B cell (primary cell): ENCODE data around the gene CDH7. TPM values are rescaled to one million over a fixed set of nuclear protein-coding genes. Genes with fewer than 3 reads are reported as not detected.

ENCODE experiments used
- ATAC-seq: fragments of 200-7000 bp; cut with Tn5 transposase; one replicate; pipeline ENCODE4 v1.10.0; 2021; ENCODE audit warnings: low read depth, mild to moderate bottlenecking, moderate number of reproducible peaks, moderate library complexity
- CTCF ChIA-PET: fragments of 350-600 bp; sonication (Branson Sonifier 250); formaldehyde crosslinking; loops from one replicate; lab custom pipeline; 2021; ENCODE audit warnings: antibody characterized with exemption, inconsistent platforms; lab: Charles Lee
- POLR2A ChIA-PET: fragments of 350-600 bp; sonication (Branson Sonifier 250); formaldehyde crosslinking; loops from one replicate; lab custom pipeline; 2021; ENCODE audit warnings: antibody characterized with exemption; lab: Charles Lee
- DNase-seq: peaks from one replicate; pipeline ENCODE4 v3.0.0; 2013
- H2AFZ ChIP-seq: 2 replicates; pipeline ENCODE4 v1.6.1; 2012; ENCODE audit warnings: mild to moderate bottlenecking, low read depth, low read length; ENCODE audit not compliant: insufficient read depth, poor library complexity, severe bottlenecking
- H3K27ac ChIP-seq, 2 donors: 1 replicate in 1 of 2; 2 replicates in 1 of 2; pipeline ENCODE4 v1.5.1; 2012 to 2013; ENCODE audit warnings: low read length in 2 of 2, mild to moderate bottlenecking in 2 of 2, moderate library complexity in 1 of 2
- H3K27me3 ChIP-seq, 4 experiments: fragments of 200-600 bp in 1 of 4; sonication (generic) in 1 of 4; replicated peaks in 1 of 4; 1 replicate in 2 of 4; 2 replicates in 2 of 4; pipeline versions ENCODE4 v1.6.1 to v1.7.0; 2013 to 2016; ENCODE audit warnings: low read length in 3 of 4, mild to moderate bottlenecking in 2 of 4, mixed read lengths in 1 of 4, moderate library complexity in 1 of 4; ENCODE audit not compliant: insufficient read depth in 4 of 4, control insufficient read depth in 3 of 4; ENCODE audit errors: control extremely low read depth in 1 of 4
- H3K36me3 ChIP-seq, 2 experiments: replicated peaks in 1 of 2; 1 replicate in 1 of 2; 2 replicates in 1 of 2; pipeline versions ENCODE4 v1.6.1 to v1.7.1; 2013; ENCODE audit warnings: low read length in 1 of 2; ENCODE audit not compliant: insufficient read depth in 2 of 2, control insufficient read depth in 1 of 2; ENCODE audit errors: control extremely low read depth in 1 of 2, extremely low read depth in 1 of 2
- H3K4me1 ChIP-seq, 2 donors: fragments of 200-600 bp in 1 of 2; sonication (generic) in 1 of 2; 1 replicate in 1 of 2; 2 replicates in 1 of 2; pipeline versions ENCODE4 v1.5.1 to v1.6.1; 2013 to 2017; ENCODE audit warnings: low read length in 2 of 2; ENCODE audit not compliant: control insufficient read depth in 2 of 2, insufficient read depth in 2 of 2
- H3K4me2 ChIP-seq: replicated peaks from 2 replicates; pipeline ENCODE3; 2012; ENCODE audit warnings: mild to moderate bottlenecking, low read depth, low read length; ENCODE audit not compliant: poor library complexity, severe bottlenecking
- H3K4me3 ChIP-seq, 5 experiments: fragments of 200-600 bp in 1 of 5; sonication (generic) in 1 of 5; 1 replicate in 3 of 5; 2 replicates in 2 of 5; pipeline versions ENCODE4 v1.5.1 to v1.7.0; 2011 to 2016; ENCODE audit warnings: low read length in 4 of 5, mild to moderate bottlenecking in 4 of 5, low read depth in 2 of 5, control low read depth in 1 of 5, moderate library complexity in 1 of 5; ENCODE audit not compliant: insufficient read depth in 1 of 5; ENCODE audit errors: control extremely low read depth in 1 of 5, extremely low read depth in 1 of 5
- H3K79me2 ChIP-seq: fragments of 200-600 bp; sonication (generic); one replicate; pipeline ENCODE4 v1.6.0; 2016; ENCODE audit warnings: low read length; ENCODE audit not compliant: control insufficient read depth, insufficient read depth
- H3K9ac ChIP-seq: fragments of 200-600 bp; sonication (generic); 2 replicates; pipeline ENCODE4 v1.6.1; 2017; ENCODE audit warnings: mild to moderate bottlenecking, low read length, moderate library complexity
- H3K9me3 ChIP-seq, 3 donors: one replicate each; pipeline versions ENCODE4 v1.6.1 to v1.7.1; 2013; ENCODE audit warnings: low read length in 2 of 3; ENCODE audit not compliant: control insufficient read depth in 2 of 3, insufficient read depth in 1 of 3; ENCODE audit errors: control extremely low read depth in 1 of 3
- H4K20me1 ChIP-seq: 2 replicates; pipeline ENCODE4 v1.6.0; 2012; ENCODE audit warnings: mild to moderate bottlenecking, low read length; ENCODE audit not compliant: insufficient read depth, control insufficient read depth, poor library complexity, severe bottlenecking
- H3K27ac Mint-ChIP-seq: one replicate; pipeline ENCODE4 v1.8.0; 2021; ENCODE audit warnings: mixed read lengths
- H3K27me3 Mint-ChIP-seq: one replicate; pipeline ENCODE4 v1.8.0; 2021; ENCODE audit warnings: mixed read lengths
- H3K4me1 Mint-ChIP-seq: one replicate; pipeline ENCODE4 v1.8.0; 2021; ENCODE audit warnings: mixed read lengths
- H3K4me3 Mint-ChIP-seq: one replicate; pipeline ENCODE4 v1.8.0; 2021; ENCODE audit warnings: mixed read lengths
- H3K9me3 Mint-ChIP-seq: one replicate; pipeline ENCODE4 v1.8.0; 2022; ENCODE audit warnings: mixed read lengths; ENCODE audit not compliant: insufficient read depth
- EZH2 ChIP-seq: IDR thresholded peaks from 2 replicates; pipeline ENCODE4 v1.6.1; 2012; ENCODE audit warnings: borderline replicate concordance, low read depth, mild to moderate bottlenecking, moderate library complexity, low read length; ENCODE audit not compliant: insufficient read depth, poor library complexity, severe bottlenecking
- WGBS: methylation state at CpG from one replicate; pipeline ENCODE4 v1.1.5; 2013; ENCODE audit warnings: missing lambda C conversion rate; ENCODE audit not compliant: insufficient coverage; 5-methylcytosine and 5-hydroxymethylcytosine counted together
- intact Hi-C: fragments of 100-400 bp; cut with micrococcal nuclease; formaldehyde crosslinking; loops from one replicate; pipeline ENCODE4 v1.10.0; 2022
- polyA plus RNA-seq: library from polyadenylated mRNA; depleted of rRNA; stranded (reverse); fragments of >200 nt; gene quantifications from 2 replicates; pipeline ENCODE4 v1.2.3, GENCODE V29; 2012
- total RNA-seq, 2 donors: library from RNA; stranded (reverse); fragments of 120-200 nt in 1 of 2; gene quantifications; 1 replicate in 1 of 2; 2 replicates in 1 of 2; pipeline versions ENCODE4 v1.2.3 to v1.2.4, GENCODE V29; 2013 to 2022
- TF ChIP-seq, protein P1 (sequence below): fragments of 200-600 bp; IDR thresholded peaks from one replicate; pipeline ENCODE4 v1.8.0; 2022; ENCODE audit warnings: antibody characterized with exemption, mild to moderate bottlenecking

The CDH7 gene
- total and polyA plus RNA-seq, 2 donors (not counting 1 experiment from before 2014, with no cell fraction given): not detected

- H3K4me1 ChIP-seq: no peaks in the 10 kb centered on the region
- Mint-ChIP-seq H3K27me3 (no peaks in the 10 kb centered on the region), H3K9me3 (peaks cover 3% of the 10 kb centered on the region), H3K4me1 (no peaks in the 10 kb centered on the region), H3K4me3 (no peak overlapping the region), H3K27ac (no peak overlapping the region)
- intact Hi-C loops: no loop called here
- H3K4me2 ChIP-seq: no peak overlapping the region
- DNase-seq: no peak
- no peaks in the 10 kb centered on the region for H3K27me3 ChIP-seq
- H3K9me3 ChIP-seq: peaks cover 0 to 5% (median 0%) of the 10 kb centered on the region in 3 donors
- TF ChIP-seq, protein P1, sequence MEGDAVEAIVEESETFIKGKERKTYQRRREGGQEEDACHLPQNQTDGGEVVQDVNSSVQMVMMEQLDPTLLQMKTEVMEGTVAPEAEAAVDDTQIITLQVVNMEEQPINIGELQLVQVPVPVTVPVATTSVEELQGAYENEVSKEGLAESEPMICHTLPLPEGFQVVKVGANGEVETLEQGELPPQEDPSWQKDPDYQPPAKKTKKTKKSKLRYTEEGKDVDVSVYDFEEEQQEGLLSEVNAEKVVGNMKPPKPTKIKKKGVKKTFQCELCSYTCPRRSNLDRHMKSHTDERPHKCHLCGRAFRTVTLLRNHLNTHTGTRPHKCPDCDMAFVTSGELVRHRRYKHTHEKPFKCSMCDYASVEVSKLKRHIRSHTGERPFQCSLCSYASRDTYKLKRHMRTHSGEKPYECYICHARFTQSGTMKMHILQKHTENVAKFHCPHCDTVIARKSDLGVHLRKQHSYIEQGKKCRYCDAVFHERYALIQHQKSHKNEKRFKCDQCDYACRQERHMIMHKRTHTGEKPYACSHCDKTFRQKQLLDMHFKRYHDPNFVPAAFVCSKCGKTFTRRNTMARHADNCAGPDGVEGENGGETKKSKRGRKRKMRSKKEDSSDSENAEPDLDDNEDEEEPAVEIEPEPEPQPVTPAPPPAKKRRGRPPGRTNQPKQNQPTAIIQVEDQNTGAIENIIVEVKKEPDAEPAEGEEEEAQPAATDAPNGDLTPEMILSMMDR: no peak
- TF ChIP-seq EZH2: no peak
- no peak overlapping the region for H3K9ac ChIP-seq
- no peaks in the 10 kb centered on the region for H3K36me3 ChIP-seq
- ATAC-seq: no peak
- H2AFZ ChIP-seq: no peak overlapping the region
- ChIA-PET POLR2A (no interaction called here), CTCF (no interaction called here)
- no peaks in the 10 kb centered on the region for H4K20me1 ChIP-seq
- no peak overlapping the region for H3K27ac ChIP-seq
- WGBS: no CpG with 5 or more reads among the region's 2 CpGs
- H3K4me3 ChIP-seq: no peak overlapping the region
- H3K79me2 ChIP-seq: no peaks in the 10 kb centered on the region
These were observed 184.1 kb downstream of the CDH7 start for GRCh38 chr18:65934874-65935273.

DNA sequence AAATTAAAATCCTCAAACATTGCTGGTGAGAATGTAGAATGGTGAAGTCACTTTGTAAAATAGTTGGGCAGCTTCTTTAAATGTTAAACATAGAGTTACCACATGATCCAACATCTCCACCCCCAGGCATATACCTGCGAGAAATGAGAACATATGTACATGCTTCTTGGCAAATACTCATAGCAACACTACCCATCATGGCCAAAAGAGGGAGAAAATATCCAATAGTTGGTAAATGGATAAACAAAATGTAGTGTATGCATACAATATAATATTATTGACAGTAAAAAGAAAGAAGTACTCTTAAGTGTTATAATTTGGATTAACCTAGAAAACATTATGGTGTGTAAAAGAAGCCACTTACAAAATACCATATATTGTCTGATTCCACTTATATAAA is 185.9 kb downstream of the CDH7 start:
- Histone ChIP-seq H3K36me3 (no peaks in the 10 kb centered on the region), H3K79me2 (no peaks in the 10 kb centered on the region), H3K9ac (no peak overlapping the region), H3K9me3 (no peaks in the 10 kb centered on the region), H3K4me1 (no peaks in the 10 kb centered on the region), H3K4me2 (no peak overlapping the region), H3K4me3 (no peak overlapping the region), H3K27ac (no peak overlapping the region), H4K20me1 (no peaks in the 10 kb centered on the region), H3K27me3 (no peaks in the 10 kb centered on the region), H2AFZ (no peak overlapping the region)
- Mint-ChIP-seq H3K27ac (no peak overlapping the region), H3K4me1 (no peaks in the 10 kb centered on the region), H3K9me3 (peaks cover 3% of the 10 kb centered on the region), H3K27me3 (no peaks in the 10 kb centered on the region), H3K4me3 (no peak overlapping the region)
- DNase-seq: no peak
- ChIA-PET POLR2A (no interaction called here), CTCF (no interaction called here)
- no peak for TF ChIP-seq EZH2
- TF ChIP-seq, protein P1: no peak
- no CpG with 5 or more reads among the region's 1 CpG for WGBS
- no peak for ATAC-seq
- intact Hi-C loops: no loop called here
